ENCODE data around the gene RNFT2.
"Not testable (repeated sequence)": the region's sequence is repeated elsewhere in the genome, so short reads cannot be mapped to it uniquely, and the experiment has no call there.

DNA sequence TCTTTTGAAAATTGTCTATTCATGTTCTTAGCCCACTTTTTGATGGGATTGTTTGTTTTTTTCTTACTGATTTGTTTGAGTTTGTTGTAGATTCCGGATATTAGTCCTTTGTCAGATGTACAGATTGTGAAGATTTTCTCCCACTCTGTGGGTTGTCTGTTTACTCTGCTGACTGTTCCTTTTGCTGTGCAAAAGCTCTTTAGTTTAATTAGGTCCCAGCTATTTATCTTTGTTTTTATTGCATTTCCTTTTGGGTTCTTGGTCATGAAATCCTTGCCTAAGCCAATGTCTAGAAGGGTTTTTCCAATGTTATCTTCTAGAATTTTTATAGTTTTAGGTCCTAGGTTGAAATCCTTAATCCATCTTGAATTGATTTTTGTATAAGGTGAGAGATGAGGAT is 16.7 kb downstream of the RNFT2 start:
- TF ChIP-seq POLR2A (IDR thresholded peaks at IDR 0.05) = not testable (repeated sequence)
- TF ChIP-seq, protein P1, sequence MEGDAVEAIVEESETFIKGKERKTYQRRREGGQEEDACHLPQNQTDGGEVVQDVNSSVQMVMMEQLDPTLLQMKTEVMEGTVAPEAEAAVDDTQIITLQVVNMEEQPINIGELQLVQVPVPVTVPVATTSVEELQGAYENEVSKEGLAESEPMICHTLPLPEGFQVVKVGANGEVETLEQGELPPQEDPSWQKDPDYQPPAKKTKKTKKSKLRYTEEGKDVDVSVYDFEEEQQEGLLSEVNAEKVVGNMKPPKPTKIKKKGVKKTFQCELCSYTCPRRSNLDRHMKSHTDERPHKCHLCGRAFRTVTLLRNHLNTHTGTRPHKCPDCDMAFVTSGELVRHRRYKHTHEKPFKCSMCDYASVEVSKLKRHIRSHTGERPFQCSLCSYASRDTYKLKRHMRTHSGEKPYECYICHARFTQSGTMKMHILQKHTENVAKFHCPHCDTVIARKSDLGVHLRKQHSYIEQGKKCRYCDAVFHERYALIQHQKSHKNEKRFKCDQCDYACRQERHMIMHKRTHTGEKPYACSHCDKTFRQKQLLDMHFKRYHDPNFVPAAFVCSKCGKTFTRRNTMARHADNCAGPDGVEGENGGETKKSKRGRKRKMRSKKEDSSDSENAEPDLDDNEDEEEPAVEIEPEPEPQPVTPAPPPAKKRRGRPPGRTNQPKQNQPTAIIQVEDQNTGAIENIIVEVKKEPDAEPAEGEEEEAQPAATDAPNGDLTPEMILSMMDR (IDR thresholded peaks at IDR 0.05 in 4 of 5, conservative IDR thresholded peaks at IDR 0.05 in 1 of 5) = not testable (repeated sequence)
